Activated CD4-positive, alpha-beta memory T cell treated with anti-CD3 and anti-CD28 coated beads for 36 hours (primary cell): Measurements from ENCODE around the gene AP3B1. TPM values are rescaled to one million over a fixed set of nuclear protein-coding genes. Genes with fewer than 3 reads are reported as not detected.

Source experiments
- CTCF ChIA-PET: fragments of 350-600 bp; sonication (Branson Sonifier 250); formaldehyde crosslinking; loops from one replicate; lab custom pipeline; 2021; ENCODE audit warnings: antibody characterized with exemption, inconsistent platforms; lab: Charles Lee
- POLR2A ChIA-PET: fragments of 350-600 bp; sonication (Branson Sonifier 250); formaldehyde crosslinking; loops from one replicate; lab custom pipeline; 2021; ENCODE audit warnings: antibody characterized with exemption; lab: Charles Lee
- DNase-seq: peaks from one replicate; pipeline ENCODE4 v3.0.0-alpha.2; 2020
- H3K27ac Mint-ChIP-seq: one replicate; pipeline ENCODE4 v1.8.0; 2021; ENCODE audit warnings: mixed read lengths
- H3K27me3 Mint-ChIP-seq: one replicate; pipeline ENCODE4 v1.8.0; 2021; ENCODE audit warnings: mixed read lengths
- H3K36me3 Mint-ChIP-seq: one replicate; pipeline ENCODE4 v1.8.0; 2021; ENCODE audit warnings: mixed read lengths
- H3K4me1 Mint-ChIP-seq: one replicate; pipeline ENCODE4 v1.8.0; 2021; ENCODE audit warnings: low read depth, mixed read lengths
- H3K4me3 Mint-ChIP-seq: one replicate; pipeline ENCODE4 v1.8.0; 2021; ENCODE audit warnings: mild to moderate bottlenecking, mixed read lengths
- H3K9me3 Mint-ChIP-seq: one replicate; pipeline ENCODE4 v1.8.0; 2021; ENCODE audit warnings: mixed read lengths
- intact Hi-C: fragments of 100-400 bp; cut with micrococcal nuclease; formaldehyde crosslinking; loops from one replicate; pipeline ENCODE4 v1.15.1; 2023
- total RNA-seq, 2 experiments: library from RNA; stranded (reverse); gene quantifications; one replicate each; pipeline ENCODE4 v1.2.3, GENCODE V29; 2021

The AP3B1 gene, protein sequence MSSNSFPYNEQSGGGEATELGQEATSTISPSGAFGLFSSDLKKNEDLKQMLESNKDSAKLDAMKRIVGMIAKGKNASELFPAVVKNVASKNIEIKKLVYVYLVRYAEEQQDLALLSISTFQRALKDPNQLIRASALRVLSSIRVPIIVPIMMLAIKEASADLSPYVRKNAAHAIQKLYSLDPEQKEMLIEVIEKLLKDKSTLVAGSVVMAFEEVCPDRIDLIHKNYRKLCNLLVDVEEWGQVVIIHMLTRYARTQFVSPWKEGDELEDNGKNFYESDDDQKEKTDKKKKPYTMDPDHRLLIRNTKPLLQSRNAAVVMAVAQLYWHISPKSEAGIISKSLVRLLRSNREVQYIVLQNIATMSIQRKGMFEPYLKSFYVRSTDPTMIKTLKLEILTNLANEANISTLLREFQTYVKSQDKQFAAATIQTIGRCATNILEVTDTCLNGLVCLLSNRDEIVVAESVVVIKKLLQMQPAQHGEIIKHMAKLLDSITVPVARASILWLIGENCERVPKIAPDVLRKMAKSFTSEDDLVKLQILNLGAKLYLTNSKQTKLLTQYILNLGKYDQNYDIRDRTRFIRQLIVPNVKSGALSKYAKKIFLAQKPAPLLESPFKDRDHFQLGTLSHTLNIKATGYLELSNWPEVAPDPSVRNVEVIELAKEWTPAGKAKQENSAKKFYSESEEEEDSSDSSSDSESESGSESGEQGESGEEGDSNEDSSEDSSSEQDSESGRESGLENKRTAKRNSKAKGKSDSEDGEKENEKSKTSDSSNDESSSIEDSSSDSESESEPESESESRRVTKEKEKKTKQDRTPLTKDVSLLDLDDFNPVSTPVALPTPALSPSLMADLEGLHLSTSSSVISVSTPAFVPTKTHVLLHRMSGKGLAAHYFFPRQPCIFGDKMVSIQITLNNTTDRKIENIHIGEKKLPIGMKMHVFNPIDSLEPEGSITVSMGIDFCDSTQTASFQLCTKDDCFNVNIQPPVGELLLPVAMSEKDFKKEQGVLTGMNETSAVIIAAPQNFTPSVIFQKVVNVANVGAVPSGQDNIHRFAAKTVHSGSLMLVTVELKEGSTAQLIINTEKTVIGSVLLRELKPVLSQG
- 10 to 100 TPM; 36.5 to 40.2 TPM for total RNA-seq

DNA sequence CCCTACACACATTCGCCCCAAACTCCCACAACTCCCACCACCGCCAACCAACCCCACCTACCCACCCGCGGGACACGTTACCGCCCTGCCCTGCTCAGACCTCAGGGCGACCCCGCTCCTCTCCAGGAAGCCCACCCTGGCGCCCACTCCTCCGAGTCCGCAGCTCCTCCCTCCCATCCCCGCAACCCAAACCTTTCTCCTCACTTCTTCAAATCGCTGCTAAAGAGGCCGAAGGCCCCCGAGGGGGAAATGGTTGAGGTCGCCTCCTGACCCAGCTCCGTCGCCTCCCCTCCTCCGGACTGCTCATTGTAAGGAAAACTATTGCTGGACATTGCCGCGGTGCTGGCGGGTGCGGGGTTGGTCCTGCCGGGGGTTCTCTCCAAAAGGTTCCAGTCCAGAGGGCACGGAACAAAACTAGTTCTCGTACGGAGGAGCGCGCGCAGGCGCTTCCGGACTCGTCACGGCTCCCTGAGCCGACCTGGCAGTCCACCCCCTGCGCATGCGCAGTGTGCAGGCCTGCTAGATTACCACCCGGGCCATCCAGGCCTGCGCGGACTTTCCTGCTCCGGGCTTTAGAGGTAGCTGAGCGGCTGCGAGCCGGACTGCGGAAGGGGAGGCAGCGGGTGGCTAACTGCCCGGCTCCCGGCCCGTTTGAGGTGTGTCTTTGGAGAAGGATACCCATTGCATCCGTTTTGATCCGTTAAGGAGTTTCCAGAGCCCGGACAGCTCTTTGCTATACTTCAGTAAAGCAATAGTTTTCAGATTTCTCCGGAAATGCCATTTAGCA is at the start of gene AP3B1:
Gene AP3B1, minus strand, starts transcription at position 451 of the 787 bp plus-strand sequence. Its CDS starts 119 bp downstream, at position 332.
- peak; percentile 98 for DNase-seq
- H3K36me3 Mint-ChIP-seq = peaks cover 7% of the 10 kb centered on the region
- CTCF ChIA-PET = interaction anchor here (0.8 to 2.9 kb wide), 6 partner anchors 10 to 689 kb away, joined by 3 to 19 read pairs (median 4); partner anchors contain the start of gene SCAMP1
- POLR2A ChIA-PET = interaction anchor here (0.6 to 2.9 kb wide), 7 partner anchors 9 to 802 kb away, joined by 3 to 37 read pairs (median 3); partner anchors contain the start of gene SCAMP1
- no peaks in the 10 kb centered on the region for H3K27me3 Mint-ChIP-seq
- intact Hi-C loops = loop anchor here (1.0 to 10.0 kb wide), 7 partner anchors 66 to 1260 kb away; partner anchors contain the start of genes AGGF1, JMY, SCAMP1 and WDR41
- peaks cover 37% of the 10 kb centered on the region for H3K4me1 Mint-ChIP-seq
- no peaks in the 10 kb centered on the region for H3K9me3 Mint-ChIP-seq
- peak within 1 kb of the TSS; percentile 95 for H3K4me3 Mint-ChIP-seq
- peak within 1 kb of the TSS; percentile 96 for H3K27ac Mint-ChIP-seq

DNA sequence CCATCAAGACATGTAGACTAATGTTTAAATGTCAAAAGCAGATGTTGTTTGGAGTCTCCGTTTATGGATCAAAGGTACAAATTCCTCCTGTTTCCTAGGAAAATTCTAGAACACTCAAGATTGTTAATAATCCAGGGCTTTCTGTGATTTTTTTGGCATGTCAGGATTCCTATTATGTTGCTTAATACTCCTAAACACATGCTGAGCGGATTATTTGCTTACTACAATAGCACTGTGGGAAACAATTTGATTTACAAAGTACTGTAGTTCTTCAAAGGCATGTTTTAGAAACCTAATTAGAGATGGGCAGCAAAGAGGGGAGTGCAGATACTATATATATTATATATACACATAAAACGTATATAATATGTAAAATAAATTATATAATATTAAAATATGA is 46.9 kb upstream of the AP3B1 start:
- H3K4me1 Mint-ChIP-seq = no peaks in the 10 kb centered on the region
- H3K36me3 Mint-ChIP-seq = peaks cover 6% of the 10 kb centered on the region
- peaks cover 18% of the 10 kb centered on the region for H3K9me3 Mint-ChIP-seq
- H3K27ac Mint-ChIP-seq = no peak overlapping the region
- ChIA-PET POLR2A (no interaction called here), CTCF (no interaction called here)
- H3K27me3 Mint-ChIP-seq = peaks cover 10% of the 10 kb centered on the region
- DNase-seq = no peak
- intact Hi-C loops = no loop called here
- no peak overlapping the region for H3K4me3 Mint-ChIP-seq

DNA sequence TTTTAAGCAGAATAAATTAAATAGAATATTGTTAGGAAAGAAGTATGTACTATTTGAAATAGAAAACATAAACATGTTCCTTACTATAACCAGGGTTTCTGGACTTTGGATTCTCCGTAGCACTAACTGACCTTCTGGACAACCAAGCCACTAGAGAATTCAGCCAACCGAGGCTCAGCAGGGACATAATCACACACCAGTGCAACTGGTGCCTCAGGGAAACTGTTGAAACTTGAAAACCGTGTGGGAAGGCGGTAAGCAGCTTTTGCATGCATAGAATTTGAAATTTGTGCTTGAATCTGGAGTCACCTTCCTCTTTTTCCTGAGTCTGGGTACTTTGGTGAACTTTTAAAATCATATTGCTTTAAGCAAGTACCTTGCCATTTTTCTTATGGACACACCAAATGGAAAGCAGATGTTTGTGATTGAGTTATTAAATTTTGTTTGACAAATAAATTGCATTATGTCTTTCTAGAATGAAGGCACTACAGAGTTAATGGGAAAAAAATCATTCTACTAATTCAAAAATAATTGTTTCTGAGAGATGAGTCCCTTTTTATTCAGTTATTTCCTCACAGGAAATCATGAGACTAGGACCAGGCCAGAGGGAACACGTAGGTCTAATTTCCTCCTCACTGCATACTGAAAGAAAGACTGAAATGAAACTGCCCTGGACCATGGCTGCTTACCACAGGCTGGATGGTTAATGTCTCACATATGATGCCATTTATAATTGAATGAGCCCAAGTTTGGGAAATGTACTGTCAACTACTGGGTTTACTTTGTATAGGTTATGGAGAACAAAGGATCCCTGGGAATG is 45.3 kb upstream of the AP3B1 start:
- ChIA-PET POLR2A (no interaction called here), CTCF (no interaction called here)
- Mint-ChIP-seq H3K4me3 (no peak overlapping the region), H3K4me1 (no peaks in the 10 kb centered on the region), H3K36me3 (peaks cover 6% of the 10 kb centered on the region), H3K9me3 (peaks cover 18% of the 10 kb centered on the region), H3K27me3 (peaks cover 8% of the 10 kb centered on the region), H3K27ac (no peak overlapping the region)
- DNase-seq = no peak
- intact Hi-C loops = no loop called here

GRCh38 chr5:78336698-78337097 is 42.2 kb upstream of the AP3B1 start:
- ChIA-PET POLR2A (no interaction called here), CTCF (no interaction called here)
- peaks cover 6% of the 10 kb centered on the region for H3K36me3 Mint-ChIP-seq
- no peaks in the 10 kb centered on the region for H3K4me1 Mint-ChIP-seq
- peaks cover 9% of the 10 kb centered on the region for H3K27me3 Mint-ChIP-seq
- no peak overlapping the region for H3K27ac Mint-ChIP-seq
- intact Hi-C loops = no loop called here
- no peak for DNase-seq
- peaks cover 18% of the 10 kb centered on the region for H3K9me3 Mint-ChIP-seq
- no peak overlapping the region for H3K4me3 Mint-ChIP-seq

DNA sequence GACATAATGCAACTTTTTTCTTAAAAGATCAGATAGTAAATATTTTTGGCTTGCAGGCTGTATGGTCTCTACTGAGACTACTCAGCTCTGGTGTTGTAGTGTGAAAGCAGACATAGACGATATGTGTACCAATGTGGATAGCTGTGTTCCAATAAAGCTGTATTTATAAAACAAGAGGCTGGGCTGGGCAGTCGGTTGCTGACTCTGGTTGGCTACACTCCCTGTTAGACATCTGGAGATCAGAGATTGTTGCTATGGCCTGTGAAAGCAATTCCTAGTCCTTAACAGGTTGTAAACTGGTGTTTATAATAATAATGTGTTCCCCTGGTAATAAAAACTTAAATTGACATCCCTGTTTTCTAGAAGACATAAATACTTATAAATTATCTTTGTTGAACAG is 41.5 kb upstream of the AP3B1 start:
- H3K9me3 Mint-ChIP-seq = peaks cover 18% of the 10 kb centered on the region
- H3K27ac Mint-ChIP-seq = no peak overlapping the region
- no peak overlapping the region for H3K4me3 Mint-ChIP-seq
- POLR2A ChIA-PET = no interaction called here
- CTCF ChIA-PET = no interaction called here
- no peaks in the 10 kb centered on the region for H3K4me1 Mint-ChIP-seq
- intact Hi-C loops = no loop called here
- peaks cover 6% of the 10 kb centered on the region for H3K36me3 Mint-ChIP-seq
- H3K27me3 Mint-ChIP-seq = peaks cover 9% of the 10 kb centered on the region
- DNase-seq = no peak

- no peak for DNase-seq
- ChIA-PET CTCF (no interaction called here), POLR2A (no interaction called here)
- Mint-ChIP-seq H3K27me3 (peaks cover 9% of the 10 kb centered on the region), H3K36me3 (peaks cover 6% of the 10 kb centered on the region), H3K4me3 (no peak overlapping the region), H3K27ac (no peak overlapping the region), H3K9me3 (peaks cover 18% of the 10 kb centered on the region), H3K4me1 (no peaks in the 10 kb centered on the region)
- intact Hi-C loops = no loop called here
Measured at GRCh38 chr5:78334811-78335210, 40.3 kb upstream of the AP3B1 start.

DNA sequence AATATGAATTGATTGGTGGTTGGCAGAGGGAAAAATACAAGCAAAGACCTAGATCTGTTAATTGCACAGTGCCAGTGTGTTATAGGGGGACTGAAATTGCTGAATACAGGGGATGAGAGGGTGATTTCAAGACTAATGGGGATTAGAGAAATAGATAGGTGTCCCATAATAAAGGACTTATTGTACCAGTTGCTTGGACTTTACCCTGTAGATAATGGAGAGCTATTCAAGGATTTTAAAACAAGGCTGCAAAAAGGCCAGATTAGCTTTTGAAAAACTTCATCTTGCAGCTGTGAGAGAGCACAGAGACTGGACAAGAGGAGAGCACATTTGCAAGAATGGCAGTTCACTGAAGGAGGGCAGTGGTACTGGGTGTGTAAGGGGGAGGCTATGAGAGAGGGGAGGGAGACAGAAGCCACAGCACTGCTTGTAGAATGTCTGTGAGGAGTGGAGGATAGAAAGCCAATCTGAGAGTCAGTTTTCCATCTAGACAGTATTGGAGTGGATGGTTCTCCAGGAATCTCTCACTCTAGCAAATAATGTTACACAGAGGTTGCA is 37.1 kb upstream of the AP3B1 start:
- H3K9me3 Mint-ChIP-seq = peaks cover under 1% of the 10 kb centered on the region
- CTCF ChIA-PET = no interaction called here
- DNase-seq = no peak
- H3K27me3 Mint-ChIP-seq = peaks cover 11% of the 10 kb centered on the region
- no peak overlapping the region for H3K4me3 Mint-ChIP-seq
- intact Hi-C loops = no loop called here
- H3K27ac Mint-ChIP-seq = no peak overlapping the region
- POLR2A ChIA-PET = no interaction called here
- no peaks in the 10 kb centered on the region for H3K36me3 Mint-ChIP-seq
- no peaks in the 10 kb centered on the region for H3K4me1 Mint-ChIP-seq

- DNase-seq = no peak
- POLR2A ChIA-PET = no interaction called here
- H3K4me1 Mint-ChIP-seq = no peaks in the 10 kb centered on the region
- H3K4me3 Mint-ChIP-seq = no peak overlapping the region
- H3K27ac Mint-ChIP-seq = no peak overlapping the region
- CTCF ChIA-PET = no interaction called here
- no peaks in the 10 kb centered on the region for H3K36me3 Mint-ChIP-seq
- intact Hi-C loops = no loop called here
- no peaks in the 10 kb centered on the region for H3K9me3 Mint-ChIP-seq
- peaks cover 6% of the 10 kb centered on the region for H3K27me3 Mint-ChIP-seq
Measured at GRCh38 chr5:78328585-78329173, 34.2 kb upstream of the AP3B1 start.

DNA sequence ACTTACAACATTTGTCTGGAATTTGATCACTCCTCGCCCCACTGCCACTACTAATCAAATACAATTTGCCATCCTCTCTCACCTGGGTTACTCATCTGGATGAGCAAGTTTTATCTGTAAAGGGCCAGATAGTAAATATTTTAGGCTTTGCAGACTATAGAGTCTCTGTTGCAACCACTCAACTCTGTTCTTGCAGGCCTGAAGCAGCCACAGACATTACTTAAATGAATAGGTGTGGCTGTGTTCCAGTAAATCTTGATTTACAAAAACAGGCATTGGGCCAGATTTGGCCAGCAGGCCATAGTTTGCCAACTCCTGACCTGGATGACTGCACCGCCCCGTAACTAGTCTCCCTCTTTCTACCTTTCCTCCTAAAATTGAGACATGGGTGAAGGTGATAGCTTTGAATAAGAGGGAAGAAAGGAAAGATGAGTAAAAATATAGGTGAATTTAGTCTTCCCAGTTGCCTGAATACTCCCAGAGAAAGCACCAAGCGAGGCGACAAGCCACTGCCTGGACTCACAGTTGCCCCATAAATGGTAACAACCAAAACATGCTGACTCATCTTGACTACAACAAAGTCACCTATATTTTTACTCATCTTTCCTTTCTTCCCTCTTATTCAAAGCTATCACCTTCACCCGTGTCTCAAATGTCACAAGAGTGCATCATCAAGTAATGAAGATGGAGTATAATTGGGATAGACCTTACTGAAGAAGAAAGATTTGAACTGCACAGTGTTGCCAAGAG is 33.4 kb upstream of the AP3B1 start:
- no peak overlapping the region for H3K4me3 Mint-ChIP-seq
- intact Hi-C loops = no loop called here
- ChIA-PET POLR2A (no interaction called here), CTCF (no interaction called here)
- no peak for DNase-seq
- H3K4me1 Mint-ChIP-seq = no peaks in the 10 kb centered on the region
- no peaks in the 10 kb centered on the region for H3K36me3 Mint-ChIP-seq
- H3K27me3 Mint-ChIP-seq = peaks cover 6% of the 10 kb centered on the region
- no peak overlapping the region for H3K27ac Mint-ChIP-seq
- no peaks in the 10 kb centered on the region for H3K9me3 Mint-ChIP-seq

- ChIA-PET CTCF (no interaction called here), POLR2A (no interaction called here)
Measured at GRCh38 chr5:78326930-78327329, 32.4 kb upstream of the AP3B1 start.

More at GRCh38 chr5:78326930-78327329, 32.4 kb upstream of the AP3B1 start:
- H3K4me1 Mint-ChIP-seq = no peaks in the 10 kb centered on the region
- no peaks in the 10 kb centered on the region for H3K36me3 Mint-ChIP-seq
- intact Hi-C loops = no loop called here
- H3K27ac Mint-ChIP-seq = no peak overlapping the region
- H3K9me3 Mint-ChIP-seq = no peaks in the 10 kb centered on the region
- no peak overlapping the region for H3K4me3 Mint-ChIP-seq
- H3K27me3 Mint-ChIP-seq = peaks cover 6% of the 10 kb centered on the region
- DNase-seq = no peak
